GM12878 (cell line): ENCODE data around the gene BNIP5. TPM values are rescaled to one million over a fixed set of nuclear protein-coding genes. Genes with fewer than 3 reads are reported as not detected.

Experiments
- ATAC-seq: fragments of 200-7000 bp; cut with Tn5 transposase; 3 replicates; pipeline ENCODE4 v1.9.1; 2020; ENCODE audit warnings: mild to moderate bottlenecking, moderate library complexity
- BruUV-seq: library from RNA; stranded (reverse); fragments of 400-500 nt; replicated peaks from 2 replicates; lab custom pipeline; 2021; lab: Mats Ljungman, UMichigan
- CTCF ChIA-PET: fragments of 300-600 bp; sonication (Branson Sonifier 250); formaldehyde crosslinking; extraction: SDS; loops from one replicate; lab custom pipeline; 2021; ENCODE audit warnings: inconsistent platforms; lab: Yijun Ruan, JAX
- POLR2A ChIA-PET: fragments of 350-600 bp; formaldehyde crosslinking; extraction: SDS; loops from one replicate; lab custom pipeline; 2021; ENCODE audit warnings: inconsistent platforms; lab: Charles Lee
- RAD21 ChIA-PET: fragments of 300-600 bp; sonication (Branson Sonifier 250); formaldehyde crosslinking; loops from one replicate; lab custom pipeline; 2023; ENCODE audit warnings: antibody characterized with exemption; ENCODE audit not compliant: unreplicated experiment; lab: Charles Lee
- SMC1A ChIA-PET: fragments of 300-600 bp; sonication (Branson Sonifier 250); formaldehyde crosslinking; loops from one replicate; lab custom pipeline; 2023; ENCODE audit not compliant: unreplicated experiment, uncharacterized antibody; lab: Charles Lee
- DNase-seq: peaks from one replicate; pipeline ENCODE4 v3.0.0-alpha.2; 2011; ENCODE audit warnings: low read depth, low spot score
- FAIRE-seq: peaks from 3 replicates; lab custom pipeline; 2011; peaks lifted over from hg19 to GRCh38; lab: Jason Lieb, UNC
- H2AFZ ChIP-seq: 2 replicates; pipeline ENCODE4 v1.6.0; 2011; ENCODE audit warnings: low read depth, low read length, control low read depth; ENCODE audit not compliant: control insufficient read depth
- H3K27ac ChIP-seq: 2 replicates; pipeline ENCODE4 v1.5.1; 2011; ENCODE audit warnings: control low read depth; ENCODE audit not compliant: control insufficient read depth, insufficient read depth
- H3K27me3 ChIP-seq, 2 experiments: replicated peaks in 1 of 2; 2 replicates each; pipeline versions ENCODE4 v1.6.0 to v1.6.1; 2011; ENCODE audit warnings: low read length in 1 of 2; ENCODE audit not compliant: control insufficient read depth in 2 of 2, insufficient read depth in 2 of 2
- H3K36me3 ChIP-seq, 2 experiments: 2 replicates each; pipeline ENCODE4 v1.5.1; 2011; ENCODE audit warnings: low read length in 1 of 2; ENCODE audit not compliant: control insufficient read depth in 2 of 2, insufficient read depth in 2 of 2
- H3K4me1 ChIP-seq: 2 replicates; pipeline ENCODE4 v1.6.1; 2011; ENCODE audit warnings: mild to moderate bottlenecking, low read length, moderate library complexity, mixed read lengths; ENCODE audit not compliant: control insufficient read depth, insufficient read depth
- H3K4me2 ChIP-seq: 2 replicates; pipeline ENCODE4 v1.6.0; 2011; ENCODE audit warnings: control low read depth; ENCODE audit not compliant: control insufficient read depth, insufficient read depth
- H3K4me3 ChIP-seq: fragments of 200-600 bp; sonication (generic); 2 replicates; pipeline ENCODE4 v1.5.1; 2016
- H3K79me2 ChIP-seq: 2 replicates; pipeline ENCODE4 v1.6.0; 2011; ENCODE audit warnings: low read length; ENCODE audit not compliant: control insufficient read depth, insufficient read depth
- H3K9ac ChIP-seq: 2 replicates; pipeline ENCODE4 v1.8.0; 2011; ENCODE audit warnings: low read length, control low read depth, mixed read lengths; ENCODE audit not compliant: control insufficient read depth, insufficient read depth
- H3K9me3 ChIP-seq: replicated peaks from 3 replicates; pipeline ENCODE4 v1.5.1; 2011; ENCODE audit warnings: mild to moderate bottlenecking, low read length; ENCODE audit not compliant: control insufficient read depth, insufficient read depth
- H4K20me1 ChIP-seq: 2 replicates; pipeline ENCODE4 v1.6.0; 2011; ENCODE audit not compliant: control insufficient read depth, insufficient read depth
- ATF7 ChIP-seq: fragments of 450-650 bp; IDR thresholded peaks from 2 replicates; pipeline ENCODE4 v1.6.1; 2016; ENCODE audit warnings: low read depth, mild to moderate bottlenecking
- BHLHE40 ChIP-seq, 2 experiments: fragments of 450-650 bp in 1 of 2; IDR thresholded peaks; 2 replicates each; pipeline ENCODE4 v1.6.1; 2011 to 2017; ENCODE audit warnings: low read depth in 2 of 2, borderline replicate concordance in 1 of 2, improper control_type of control experiment in 1 of 2, low read length in 1 of 2, mild to moderate bottlenecking in 1 of 2
- IKZF1 ChIP-seq: fragments of 450-650 bp; conservative IDR thresholded peaks from 2 replicates; pipeline ENCODE4 v1.6.1; 2017; ENCODE audit warnings: antibody characterized with exemption, mild to moderate bottlenecking
- MLLT1 ChIP-seq: fragments of 450-650 bp; IDR thresholded peaks from 2 replicates; pipeline ENCODE4 v1.6.1; 2016; ENCODE audit warnings: mild to moderate bottlenecking
- SREBF2 ChIP-seq: IDR thresholded peaks from 2 replicates; pipeline ENCODE4 v1.6.1; 2012; ENCODE audit warnings: mild to moderate bottlenecking, low read length
- ZBTB33 ChIP-seq: fragments of 450-650 bp; IDR thresholded peaks from 2 replicates; pipeline ENCODE4 v1.6.1; 2017; ENCODE audit warnings: mild to moderate bottlenecking
- WGBS: methylation state at CpG from one replicate; pipeline ENCODE4 v1.1.6; 2016; ENCODE audit warnings: low lambda C conversion rate; ENCODE audit not compliant: insufficient replicate concordance, insufficient coverage; ENCODE audit errors: missing lambda C conversion rate; 5-methylcytosine and 5-hydroxymethylcytosine counted together
- in situ Hi-C: fragments of 300-500 bp; cut with MboI; formaldehyde crosslinking; loops from 9 replicates; pipeline ENCODE4 v1.14.3; 2018; ENCODE audit warnings: mixed read lengths
- intact Hi-C: fragments of 100-400 bp; cut with micrococcal nuclease; formaldehyde crosslinking; loops from one replicate; pipeline ENCODE4 v1.14.2; 2022; ENCODE audit not compliant: unreplicated experiment
- polyA plus RNA-seq, 11 experiments: library from polyadenylated mRNA; depleted of rRNA in 4 of 11; unstranded in 6 of 11; stranded (reverse) in 5 of 11; fragments of >200 nt; fragmentation: Nextera tagmentation in 4 of 11; fragmentation: Illumina TruSeq in 1 of 11; extraction: Ambion mirVana in 4 of 11; extraction: Trizol in 1 of 11; gene quantifications; 1 replicate in 1 of 11; 2 replicates in 10 of 11; pipeline versions ENCODE4 v1.2.1 to v1.2.3, GENCODE V29; 2011 to 2016; ENCODE audit warnings: inconsistent platforms in 2 of 11, missing spikeins in 2 of 11, low read depth in 1 of 11
- total RNA-seq, 4 experiments: library from RNA; depleted of rRNA in 3 of 4; stranded (reverse); fragments of >200 nt in 3 of 4; fragmentation: Illumina TruSeq in 1 of 4; extraction: Trizol in 1 of 4; gene quantifications; 2 replicates each; pipeline versions ENCODE4 v1.2.1 to v1.2.3, GENCODE V29; 2013 to 2021

Gene BNIP5
- total and polyA plus RNA-seq, 10 of the 15 experiments (the other 5 are each of a cell fraction or from before 2014, with no cell fraction given), result 0.02 to 0.68 (median 0.05) TPM; not detected in 2

GRCh38 chr6:36334832-36335459 lies 1.7 kb downstream of the BNIP5 start:
- FAIRE-seq, result no peak

More at GRCh38 chr6:36334832-36335459, 1.7 kb downstream of the BNIP5 start:
- H3K9me3 ChIP-seq, result no peaks in the 10 kb centered on the region
- intact Hi-C loops (loop anchor here (5.0 kb wide), 1 partner anchor 33 kb away; no protein-coding TSS in a partner anchor), in situ Hi-C loops (no loop called here)
- BruUV-seq, result no TSS peak
- H3K4me3 ChIP-seq, result no peak overlapping the region
- POLR2A ChIA-PET, result interaction anchor here (0.6 to 6.0 kb wide), 7 partner anchors 19 to 307 kb away, joined by 3 to 44 read pairs (median 4); partner anchors contain the start of gene MAPK14
- SMC1A ChIA-PET, result interaction anchor here (0.8 to 13.7 kb wide), 8 partner anchors 15 to 32 kb away, joined by 3 to 386 read pairs (median 5); no protein-coding TSS in a partner anchor
- H4K20me1 ChIP-seq, result no peaks in the 10 kb centered on the region
- DNase-seq (no peak), ATAC-seq (peak; percentile 46)
- RAD21 ChIA-PET, result interaction anchor here (0.7 to 11.6 kb wide), 4 partner anchors 13 to 33 kb away, joined by 3 to 311 read pairs (median 5); no protein-coding TSS in a partner anchor
- no peak overlapping the region for H3K9ac ChIP-seq
- no peak overlapping the region for H2AFZ ChIP-seq
- TF ChIP-seq ATF7 (peak; percentile 78), ZBTB33 (peak; percentile 57; the same call in 1 of the 2 replicates), BHLHE40 (IDR thresholded peaks at IDR 0.05; ENCODE audit: borderline replicate concordance in 1 of 2, low read depth in 2 of 2, low read length in 1 of 2) (peak in 1 of 2 experiments; percentile 53; a peak in 1 of 4 replicates), IKZF1 (peak; percentile 15; the same call in 1 of the 2 replicates), SREBF2 (no peak), MLLT1 (no peak)
- H3K79me2 ChIP-seq, result no peaks in the 10 kb centered on the region
- no peaks in the 10 kb centered on the region for H3K36me3 ChIP-seq
- no peak overlapping the region for H3K4me2 ChIP-seq
- CTCF ChIA-PET, result interaction anchor here (0.5 to 19.9 kb wide), 6 partner anchors 9 to 447 kb away, joined by 3 to 483 read pairs (median 6); no protein-coding TSS in a partner anchor
- WGBS, result 66% methylated on average over 14 of the region's 14 CpGs
- peaks cover 0 to 6% of the 10 kb centered on the region in 2 experiments; a peak in 1 of 4 replicates for H3K27me3 ChIP-seq
- no peak overlapping the region for H3K27ac ChIP-seq
- H3K4me1 ChIP-seq, result peaks cover 25% of the 10 kb centered on the region
